Fibroblast of lung (primary cell): ENCODE measurements around the gene RAB37.

Experiments used
- EZH2 ChIP-seq: IDR thresholded peaks from 2 replicates; pipeline ENCODE4 v1.5.1; 2012; ENCODE audit warnings: low read length, control low read depth, mild to moderate bottlenecking; ENCODE audit errors: missing control alignments
- TF ChIP-seq, protein P1 (sequence below), 2 donors: IDR thresholded peaks in 1 of 2; conservative IDR thresholded peaks in 1 of 2; 1 replicate in 1 of 2; 2 replicates in 1 of 2; pipeline ENCODE4 v1.5.1; 2011 to 2012; ENCODE audit warnings: low read length in 2 of 2, control low read depth in 1 of 2, inconsistent platforms in 1 of 2, low read depth in 1 of 2, mild to moderate bottlenecking in 1 of 2

DNA sequence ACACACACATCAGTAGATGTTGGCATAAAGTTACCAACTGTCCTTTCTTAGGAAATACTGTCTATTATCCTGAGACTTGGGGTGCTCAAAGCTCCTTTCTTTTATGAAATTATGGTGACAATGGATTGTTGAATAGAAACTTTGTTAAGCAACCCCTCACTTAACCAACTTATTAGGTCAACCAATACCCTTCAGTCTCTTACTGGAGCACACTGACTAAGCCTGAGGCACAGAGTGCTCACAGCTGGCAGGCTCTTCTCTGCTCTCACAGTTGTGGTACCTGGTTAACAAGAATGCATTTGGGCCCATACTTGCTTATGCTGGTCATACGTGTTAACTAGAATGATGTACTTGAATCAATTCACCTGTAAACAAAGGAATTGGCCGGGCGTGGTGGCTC is 49.2 kb upstream of the RAB37 start:
- no peak for TF ChIP-seq EZH2
- TF ChIP-seq, protein P1, sequence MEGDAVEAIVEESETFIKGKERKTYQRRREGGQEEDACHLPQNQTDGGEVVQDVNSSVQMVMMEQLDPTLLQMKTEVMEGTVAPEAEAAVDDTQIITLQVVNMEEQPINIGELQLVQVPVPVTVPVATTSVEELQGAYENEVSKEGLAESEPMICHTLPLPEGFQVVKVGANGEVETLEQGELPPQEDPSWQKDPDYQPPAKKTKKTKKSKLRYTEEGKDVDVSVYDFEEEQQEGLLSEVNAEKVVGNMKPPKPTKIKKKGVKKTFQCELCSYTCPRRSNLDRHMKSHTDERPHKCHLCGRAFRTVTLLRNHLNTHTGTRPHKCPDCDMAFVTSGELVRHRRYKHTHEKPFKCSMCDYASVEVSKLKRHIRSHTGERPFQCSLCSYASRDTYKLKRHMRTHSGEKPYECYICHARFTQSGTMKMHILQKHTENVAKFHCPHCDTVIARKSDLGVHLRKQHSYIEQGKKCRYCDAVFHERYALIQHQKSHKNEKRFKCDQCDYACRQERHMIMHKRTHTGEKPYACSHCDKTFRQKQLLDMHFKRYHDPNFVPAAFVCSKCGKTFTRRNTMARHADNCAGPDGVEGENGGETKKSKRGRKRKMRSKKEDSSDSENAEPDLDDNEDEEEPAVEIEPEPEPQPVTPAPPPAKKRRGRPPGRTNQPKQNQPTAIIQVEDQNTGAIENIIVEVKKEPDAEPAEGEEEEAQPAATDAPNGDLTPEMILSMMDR (conservative IDR thresholded peaks at IDR 0.05 in 1 of 2, IDR thresholded peaks at IDR 0.05 in 1 of 2; ENCODE audit: low read depth in 1 of 2, low read length in 2 of 2), result no peak
